Stimulated activated CD8-positive, alpha-beta memory T cell treated with anti-CD3 and anti-CD28 coated beads, Interleukin-7, amount 100 ng/mL, for 48 hours (primary cell): Measurements from ENCODE around the gene CCDC187.

ENCODE experiments used
- DNase-seq, 2 donors: peaks; one replicate each; pipeline ENCODE4 v3.0.0-alpha.2; 2020; ENCODE audit warnings: low read depth in 1 of 2; ENCODE audit errors: extremely low read depth in 1 of 2

Gene CCDC187

DNA sequence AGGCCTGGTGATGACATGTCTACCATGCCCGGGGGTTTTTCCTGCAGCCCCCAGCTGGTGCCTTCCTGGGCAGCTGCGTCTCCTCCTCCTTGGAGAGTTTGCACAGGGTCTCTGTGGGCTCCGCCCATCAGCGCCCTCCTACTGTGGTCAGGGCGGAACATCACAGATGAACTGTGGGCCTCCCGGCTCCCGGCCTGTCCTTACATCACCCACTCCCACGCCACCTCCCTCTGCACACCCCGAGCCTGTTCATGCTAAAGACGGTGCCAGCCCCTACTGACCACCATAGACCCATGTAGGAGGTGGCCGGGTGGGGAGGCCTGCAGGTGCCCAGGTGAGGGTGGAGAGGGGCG, 36.0 kb upstream of the CCDC187 start:
- DNase-seq: no peak

DNA sequence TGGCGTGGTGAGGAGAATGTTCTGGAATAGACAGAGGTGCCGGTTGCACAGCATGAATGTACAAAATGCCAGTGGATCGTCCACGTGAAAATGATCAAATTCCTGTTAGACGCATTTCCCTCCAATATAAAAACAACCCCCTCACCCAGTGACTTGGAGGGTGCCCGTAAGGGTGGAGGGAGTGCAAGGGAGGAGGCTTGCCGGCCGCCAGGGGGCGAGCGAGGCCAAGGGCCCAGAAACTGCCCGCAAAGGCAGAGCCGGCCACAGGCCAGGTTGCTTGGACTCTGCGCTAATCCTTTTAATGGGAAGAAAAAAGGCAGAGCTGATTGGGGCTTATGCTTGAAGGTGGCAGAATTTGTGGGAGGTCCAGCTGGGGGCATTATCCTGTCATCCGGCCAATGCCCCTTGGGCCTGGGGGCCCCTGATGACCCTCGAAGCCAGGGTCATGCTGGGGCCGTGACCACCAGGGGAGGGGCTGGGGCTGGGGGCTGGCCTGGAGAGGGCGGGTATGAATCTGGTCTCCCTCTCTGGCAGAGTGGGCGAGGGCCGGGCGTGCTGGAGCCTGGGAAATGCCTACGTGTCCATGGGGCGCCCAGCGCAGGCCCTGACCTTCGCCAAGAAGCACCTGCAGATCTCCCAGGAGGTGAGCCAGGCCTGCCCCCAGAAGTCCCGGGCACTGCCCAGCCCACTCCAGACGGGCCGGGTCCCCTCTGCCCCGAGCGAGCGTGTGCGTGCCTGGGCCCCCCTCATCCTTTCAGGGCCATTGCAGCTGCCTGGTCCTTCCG, 35.5 kb upstream of the CCDC187 start:
- no peak for DNase-seq

- no peak for DNase-seq
Observed at GRCh38 chr9:136338511-136338910, 34.6 kb upstream of the CCDC187 start.

- DNase-seq: no peak
Observed at GRCh38 chr9:136337416-136338395, 33.8 kb upstream of the CCDC187 start.

- no peak for DNase-seq
Observed at GRCh38 chr9:136336881-136337280, 33.0 kb upstream of the CCDC187 start.

DNA sequence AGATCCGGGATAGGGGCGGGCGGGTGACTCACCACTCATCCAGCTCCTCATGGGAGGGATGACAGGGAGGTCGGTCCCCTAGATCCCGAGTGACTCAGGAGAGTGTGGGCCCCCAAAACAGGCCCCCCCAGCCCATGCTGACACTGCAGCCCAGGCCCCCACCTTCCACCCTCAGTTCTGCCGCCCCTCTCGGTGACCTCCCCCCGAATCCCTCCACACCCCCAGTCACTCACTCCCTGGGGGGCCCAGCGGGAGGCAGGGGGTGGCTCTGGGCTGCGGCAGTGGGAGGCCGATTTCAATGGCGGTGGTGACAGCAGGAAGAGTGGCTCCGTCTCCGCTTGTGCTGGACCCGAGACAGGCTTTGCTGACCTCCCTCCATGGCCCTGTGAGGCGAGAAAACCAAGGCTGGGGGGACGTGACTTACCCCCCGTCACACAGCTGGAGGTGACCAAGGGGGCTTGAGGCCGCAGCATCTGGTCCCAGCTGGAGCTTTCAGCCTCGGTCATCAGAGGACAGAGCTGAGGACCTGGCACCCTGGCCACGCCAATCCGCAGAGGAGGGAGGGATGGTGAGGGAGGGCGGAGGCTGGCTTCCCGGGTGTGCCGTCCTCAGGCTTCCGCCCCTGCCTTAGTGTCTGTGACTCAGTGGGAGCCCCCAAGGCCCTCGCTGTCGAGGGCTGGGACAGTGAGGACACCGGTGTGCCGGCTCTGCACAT, 32.4 kb upstream of the CCDC187 start:
- DNase-seq: no peak

DNA sequence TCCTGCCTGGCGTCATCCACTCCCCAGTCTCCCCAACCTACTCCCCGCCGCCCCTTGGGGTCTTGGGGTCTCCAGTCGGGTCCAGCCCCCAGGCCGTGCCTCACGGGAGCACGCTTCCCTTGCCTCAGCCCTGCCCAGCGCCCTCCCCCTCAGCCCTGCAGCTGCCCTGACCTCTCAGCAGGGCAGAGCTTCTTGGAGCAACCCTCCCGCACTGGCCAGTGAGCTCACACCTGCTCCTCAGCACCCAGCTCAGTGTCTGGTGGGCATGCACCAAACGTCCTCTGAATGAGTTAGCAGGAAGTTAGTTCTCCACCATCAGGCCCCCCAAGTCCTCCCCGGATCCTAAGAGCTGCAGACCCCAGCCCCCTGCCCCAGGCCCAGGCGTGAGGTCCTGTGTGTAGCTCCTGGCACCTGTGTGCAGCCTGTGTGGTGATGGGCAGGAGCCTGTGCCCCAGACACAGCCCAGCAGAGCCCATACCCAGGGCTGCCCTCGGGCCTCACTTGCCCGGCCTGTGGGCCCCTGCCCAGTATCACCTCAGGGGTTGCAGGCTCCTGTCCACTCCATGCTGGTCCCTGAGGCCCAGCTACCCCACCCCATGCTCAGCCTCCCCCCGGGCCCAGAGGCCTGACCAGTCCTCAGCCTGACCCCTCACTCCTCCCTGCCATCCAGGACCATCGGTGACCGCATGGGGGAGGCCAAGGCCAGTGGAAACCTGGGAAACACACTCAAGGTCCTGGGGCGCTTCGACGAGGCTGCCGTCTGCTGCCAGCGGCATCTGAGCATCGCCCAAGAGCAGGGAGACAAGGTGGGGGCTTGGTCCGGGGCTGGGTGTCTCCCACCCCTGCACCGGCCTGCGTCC, 31.6 kb upstream of the CCDC187 start:
- no peak for DNase-seq

DNA sequence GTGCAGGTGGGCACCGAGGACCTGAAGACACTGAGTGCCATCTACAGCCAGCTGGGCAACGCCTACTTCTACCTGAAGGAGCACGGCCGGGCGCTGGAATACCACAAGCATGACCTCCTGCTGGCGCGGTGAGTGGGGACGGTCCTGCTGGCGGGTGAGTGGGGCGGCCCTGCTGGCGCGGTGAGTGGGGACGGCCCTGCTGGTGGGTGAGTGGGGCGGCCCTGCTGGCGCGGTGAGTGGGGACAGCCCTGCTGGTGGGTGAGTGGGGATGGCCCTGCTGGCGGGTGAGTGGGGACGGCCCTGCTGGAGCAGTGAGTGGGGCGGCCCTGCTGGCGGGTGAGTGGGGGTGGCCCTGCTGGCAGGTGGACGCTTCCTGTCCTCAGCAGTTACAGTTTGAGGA, 30.6 kb upstream of the CCDC187 start:
- no peak for DNase-seq

DNA sequence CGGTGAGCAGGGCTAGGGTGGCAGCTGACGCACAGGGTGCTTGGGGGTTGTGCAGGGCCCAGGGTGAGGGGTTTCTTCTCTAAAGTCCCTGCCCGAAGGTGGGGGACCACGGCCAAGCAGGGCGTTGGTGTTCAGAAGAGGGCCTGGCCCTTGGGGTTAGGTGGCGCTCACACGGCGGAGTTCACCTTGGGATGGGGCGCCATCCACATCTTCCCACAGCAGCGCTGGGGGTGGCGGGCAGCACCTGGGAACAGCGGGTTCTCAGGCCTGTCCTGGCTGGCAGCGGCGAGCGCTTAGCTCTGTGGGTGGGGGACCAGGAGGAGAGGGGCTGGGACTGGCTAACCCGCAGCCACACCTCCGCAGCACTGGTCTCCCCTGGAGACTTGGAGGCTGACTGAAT, 29.6 kb upstream of the CCDC187 start:
- DNase-seq: no peak

DNA sequence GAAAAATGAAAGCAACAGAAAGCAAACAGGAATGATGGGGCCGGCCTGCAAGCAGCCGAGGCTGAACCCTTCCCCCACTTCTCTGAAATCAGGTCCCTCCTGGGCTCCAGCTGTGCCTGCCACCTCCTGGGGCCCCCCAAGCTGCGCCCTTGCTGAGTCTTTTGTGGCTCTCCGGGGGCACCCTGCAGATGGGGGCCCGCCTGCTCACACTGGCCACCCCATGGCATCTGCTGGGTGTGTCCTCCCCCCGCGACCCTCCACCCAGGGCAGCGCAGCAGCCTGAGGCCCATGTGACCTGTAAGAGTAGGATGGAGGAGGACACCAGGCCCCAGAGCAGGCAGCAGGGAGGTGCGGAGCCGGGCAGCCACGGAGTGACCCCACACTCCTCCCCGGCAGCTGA, 29.2 kb upstream of the CCDC187 start:
- DNase-seq: no peak

- DNase-seq: no peak
Observed at GRCh38 chr9:136332482-136332983, 28.6 kb upstream of the CCDC187 start.

DNA sequence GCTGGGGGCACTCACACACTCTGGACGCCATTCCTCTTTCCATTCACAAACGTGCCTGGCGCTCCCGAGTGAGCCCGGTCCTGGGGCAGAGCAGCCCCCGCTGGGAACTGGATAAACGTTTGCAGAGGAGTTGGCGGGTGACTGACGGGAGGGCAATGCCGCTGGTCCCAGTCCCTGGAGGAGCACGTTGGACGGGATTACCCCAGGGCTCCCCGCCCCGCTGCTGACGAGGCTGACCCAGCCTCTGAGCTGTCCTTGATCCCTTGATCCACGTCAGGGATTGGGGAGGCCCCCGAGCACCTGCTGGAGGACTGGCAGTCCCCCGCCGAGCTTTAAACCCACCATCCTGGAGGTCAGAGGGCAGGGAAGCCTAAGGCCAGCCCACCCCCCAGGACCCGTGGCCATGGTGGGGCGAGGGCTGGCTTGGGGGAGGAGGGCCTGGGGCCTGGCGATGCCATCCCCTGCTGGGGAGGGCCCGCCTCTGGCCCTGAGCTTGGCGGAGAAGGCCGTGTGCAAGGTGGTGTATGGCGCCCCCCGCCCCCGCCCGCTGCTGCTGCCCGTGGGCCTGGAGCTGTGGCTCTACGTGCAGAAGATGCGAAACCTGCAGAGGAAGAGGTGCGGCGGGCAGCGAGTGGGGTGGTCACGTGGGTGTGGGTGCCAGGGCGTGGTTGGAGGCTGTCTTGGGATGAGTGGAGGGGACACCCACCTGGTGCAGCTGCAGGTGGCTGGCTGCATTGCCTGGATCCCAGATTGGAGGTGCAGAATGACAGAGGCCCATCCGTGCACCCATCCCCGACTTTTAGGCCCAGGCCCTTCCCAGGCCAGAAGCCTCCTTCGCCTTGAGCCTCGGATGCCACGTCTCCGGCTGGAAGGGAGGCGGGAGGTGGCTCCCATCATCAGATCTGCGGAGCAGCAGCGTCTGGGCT, 27.9 kb upstream of the CCDC187 start:
- no peak for DNase-seq

GRCh38 chr9:136331030-136331429, 27.1 kb upstream of the CCDC187 start:
- DNase-seq: no peak

DNA sequence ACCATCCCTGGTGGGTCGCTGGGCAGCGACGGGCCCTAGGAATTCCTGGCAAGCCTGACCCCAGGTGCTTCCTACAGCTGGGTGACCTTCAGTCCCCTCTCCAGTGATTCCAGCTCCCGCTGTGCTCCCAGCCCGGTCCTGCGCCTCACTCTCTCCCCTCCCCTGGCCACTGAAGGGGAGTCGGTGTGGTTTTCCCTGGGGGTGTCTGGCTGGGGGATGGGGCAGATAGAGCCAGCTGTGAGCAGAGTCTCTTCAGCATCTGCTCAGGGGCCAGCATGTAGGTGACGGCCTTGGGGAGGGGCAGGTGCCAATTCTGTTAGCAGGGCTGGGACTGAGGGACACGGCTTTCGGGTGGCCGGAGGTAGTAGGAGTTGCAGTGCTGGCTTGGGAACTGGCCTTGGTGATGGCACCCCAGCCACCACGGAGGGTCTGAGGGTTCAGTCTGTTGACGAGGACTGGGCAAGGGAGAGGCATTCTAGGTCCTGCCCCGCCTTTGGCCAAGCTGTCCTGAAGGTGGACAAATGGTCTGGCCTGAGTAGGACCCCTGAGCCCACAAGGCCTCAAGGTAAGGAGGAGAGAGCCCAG, 26.6 kb upstream of the CCDC187 start:
- no peak for DNase-seq

GRCh38 chr9:136329636-136330405, 25.9 kb upstream of the CCDC187 start:
- no peak for DNase-seq

DNA sequence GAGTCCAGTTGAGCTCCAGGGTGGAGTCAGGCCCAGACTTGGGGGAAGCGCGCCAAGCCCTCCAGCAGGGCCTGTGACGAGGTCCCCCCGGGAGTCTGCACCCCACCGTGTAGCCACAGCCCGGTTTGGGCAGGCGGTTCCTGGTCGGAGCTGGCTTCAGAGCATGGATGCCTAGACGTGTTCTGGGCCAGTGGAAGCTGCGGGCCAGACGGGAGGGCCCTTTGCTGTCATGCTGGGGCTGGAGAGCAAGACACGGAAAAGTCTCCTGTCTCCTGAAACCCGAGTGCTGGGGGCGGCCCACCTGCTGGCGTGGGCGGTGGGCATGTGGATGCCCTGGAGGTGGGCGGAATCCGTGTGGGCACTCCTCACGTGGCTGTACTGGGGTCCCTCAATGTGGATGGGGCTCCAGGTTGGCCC, 25.3 kb upstream of the CCDC187 start:
- no peak for DNase-seq

DNA sequence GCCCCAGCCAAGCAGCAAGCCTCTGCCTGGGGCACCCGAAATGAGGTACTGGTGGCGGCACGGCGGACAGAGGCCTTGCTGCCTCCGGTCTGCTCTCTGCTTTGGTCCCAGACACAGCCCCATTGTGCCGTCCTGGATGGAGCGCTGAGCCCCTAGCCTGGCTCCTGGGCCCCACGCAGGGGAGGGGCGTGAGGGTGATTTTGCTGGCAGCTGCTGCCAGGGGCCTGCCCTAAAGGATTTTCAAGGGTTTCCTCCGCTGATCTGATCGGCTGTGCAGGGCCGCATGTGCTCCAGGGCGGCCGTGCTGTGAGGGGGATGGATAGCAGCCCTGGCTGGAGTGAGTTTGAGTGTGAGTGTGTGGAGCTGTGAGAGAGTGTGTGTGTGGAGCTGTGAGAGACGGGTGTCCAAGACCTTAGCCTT, 24.7 kb upstream of the CCDC187 start:
- DNase-seq: no peak

- no peak for DNase-seq
Observed at GRCh38 chr9:136328011-136328621, 24.2 kb upstream of the CCDC187 start.
